ENCODE measurements around the gene DNTT. TPM values are rescaled to one million over a fixed set of nuclear protein-coding genes. Genes with fewer than 3 reads are reported as not detected.

DNTT gene
- total RNA-seq: not detected in 2 replicates

DNA sequence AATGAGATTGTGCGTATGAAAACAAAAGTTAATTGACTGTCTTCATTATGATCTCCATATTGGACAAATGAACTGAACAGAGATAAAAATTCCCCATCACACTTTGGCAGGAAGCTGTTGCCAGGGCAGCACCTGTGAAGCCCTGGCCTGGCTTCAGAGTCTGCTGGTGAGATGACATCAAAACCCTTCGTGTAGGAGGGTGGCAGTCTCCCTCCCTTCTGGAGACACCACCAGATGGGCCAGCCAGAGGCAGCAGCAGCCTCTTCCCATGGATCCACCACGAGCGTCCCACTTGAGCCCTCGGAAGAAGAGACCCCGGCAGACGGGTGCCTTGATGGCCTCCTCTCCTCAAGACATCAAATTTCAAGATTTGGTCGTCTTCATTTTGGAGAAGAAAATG, at the start of gene DNTT:
Gene DNTT (plus strand): TSS at position 205 of the 400 bp plus-strand sequence. CDS start 64 bp downstream, at position 269.

DNA sequence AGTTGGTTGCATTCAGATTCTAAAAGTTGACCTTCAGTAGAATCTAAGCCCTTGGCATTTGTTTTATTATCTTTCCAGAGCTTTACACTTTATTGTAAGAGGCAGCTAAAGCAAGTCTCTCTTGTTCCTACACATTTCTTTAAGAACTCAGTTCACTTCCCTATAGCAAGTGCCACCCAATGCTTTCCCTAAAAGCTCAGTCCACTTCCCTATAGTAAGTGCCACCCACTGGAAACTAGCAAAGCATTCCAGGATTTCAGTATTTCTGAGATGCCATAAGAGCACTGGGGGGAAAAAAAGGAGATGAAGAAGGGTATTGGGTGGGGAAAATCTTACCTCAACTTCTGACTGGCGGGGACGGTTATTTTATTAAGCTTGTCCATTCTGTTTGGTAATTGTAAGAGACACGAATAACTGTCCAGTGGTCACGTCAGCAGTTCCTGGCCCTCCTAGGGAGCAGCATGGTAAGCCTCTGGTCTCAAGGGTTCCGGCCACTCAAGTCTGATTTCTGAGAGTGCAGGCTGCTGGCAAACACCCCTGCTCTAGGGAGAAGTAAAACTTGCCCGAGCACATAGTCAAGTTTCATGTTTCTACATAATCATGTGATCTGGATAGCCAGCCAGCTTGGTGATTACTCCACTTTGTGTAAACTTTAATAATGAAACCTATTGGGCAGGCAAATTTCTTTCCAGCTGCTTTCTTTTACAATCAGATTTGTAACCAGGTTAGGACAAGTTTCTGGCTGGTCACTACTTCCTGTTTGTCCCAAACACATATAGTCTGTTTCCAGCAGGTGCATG, 33.0 kb upstream of the DNTT start, which contains the start of gene BLNK:
Gene BLNK (minus strand): TSS at position 554 of the 800 bp plus-strand sequence. CDS start 171 bp downstream, at position 383.

DNA sequence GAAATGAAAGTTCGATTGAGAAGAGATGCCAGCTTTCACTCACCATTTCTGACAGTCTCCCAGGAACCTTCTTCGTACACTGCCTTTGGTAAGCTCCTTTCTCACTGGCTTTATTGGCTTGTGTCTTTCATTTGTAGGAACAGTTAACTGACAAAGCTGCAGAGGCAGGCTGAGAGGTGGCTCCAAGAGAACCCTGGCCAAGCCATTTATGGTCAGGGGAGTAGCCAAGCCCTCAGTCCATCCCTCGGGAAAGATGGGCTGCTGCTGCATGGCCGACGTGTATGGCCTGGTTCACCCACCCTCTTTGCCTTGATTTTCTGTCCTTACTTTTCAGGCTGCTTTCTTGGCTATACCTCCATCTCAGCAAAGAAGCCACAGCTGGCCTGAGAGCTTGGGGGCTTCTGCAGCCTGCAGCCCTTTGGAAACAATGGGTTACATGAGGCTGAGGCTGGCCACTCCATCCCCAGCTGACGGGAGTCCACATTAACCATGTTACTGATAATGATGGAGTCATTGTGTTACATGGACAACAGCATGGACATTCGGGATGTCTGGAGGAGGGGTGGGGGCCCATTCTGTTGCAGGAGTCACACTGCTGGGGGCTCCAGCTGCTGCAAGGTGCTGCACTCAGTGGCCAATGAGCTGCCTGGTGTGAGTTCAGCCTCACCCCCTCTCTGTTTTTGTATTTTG, 54.8 kb downstream of the DNTT start, which contains the start of gene OPALIN:
Gene OPALIN (minus strand): TSS at position 152 of the 690 bp plus-strand sequence. CDS start 106 bp downstream, at position 46.

Other genes starting within 250 kb of the DNTT start
- 13.7 and 14.7 TPM in 2 replicates for gene ZNF518A, start 174.1 kb upstream of the DNTT start, total RNA-seq
- gene BLNK, start 32.9 kb upstream of the DNTT start, total RNA-seq: not detected in 2 replicates
- not detected in 2 replicates for gene OPALIN, start 54.6 kb downstream of the DNTT start, total RNA-seq
- 0.10 TPM in 1 of 2 replicates, not detected in the other for gene TLL2, start 209.5 kb downstream of the DNTT start, total RNA-seq

All from vein endothelial cell (primary cell).